HG03378 (cell line): ENCODE data around the gene ADCY6.

ENCODE experiments used
- ATAC-seq: cut with Tn5 transposase; IDR thresholded peaks from one replicate; pipeline ENCODE4 v1.9.1; 2021; ENCODE audit warnings: mild to moderate bottlenecking, moderate library complexity; ENCODE audit not compliant: unreplicated experiment

Gene ADCY6

GRCh38 chr12:48816143-48816854, 27.4 kb upstream of the ADCY6 start:
- ATAC-seq: no peak

- ATAC-seq: peak; percentile 13
Observed at GRCh38 chr12:48815126-48816110, 26.5 kb upstream of the ADCY6 start.

- ATAC-seq: peak; percentile 54
Observed at GRCh38 chr12:48814262-48815125, 25.6 kb upstream of the ADCY6 start.

GRCh38 chr12:48813465-48814261, 24.8 kb upstream of the ADCY6 start:
- no peak for ATAC-seq

GRCh38 chr12:48812389-48812788, 23.5 kb upstream of the ADCY6 start:
- ATAC-seq: no peak

GRCh38 chr12:48811437-48812090, 22.7 kb upstream of the ADCY6 start:
- ATAC-seq: no peak

- no peak for ATAC-seq
Observed at GRCh38 chr12:48810903-48811431, 22.1 kb upstream of the ADCY6 start.

GRCh38 chr12:48807981-48808380, 19.1 kb upstream of the ADCY6 start:
- no peak for ATAC-seq

- no peak for ATAC-seq
Observed at GRCh38 chr12:48803675-48804074, 14.8 kb upstream of the ADCY6 start.

- no peak for ATAC-seq
Observed at GRCh38 chr12:48800971-48801370, 12.1 kb upstream of the ADCY6 start.

- no peak for ATAC-seq
Observed at GRCh38 chr12:48800457-48800856, 11.6 kb upstream of the ADCY6 start.

GRCh38 chr12:48796976-48797375, 8.1 kb upstream of the ADCY6 start:
- ATAC-seq: no peak

- peak; percentile 55 for ATAC-seq
Observed at GRCh38 chr12:48795550-48796455, 6.9 kb upstream of the ADCY6 start.

GRCh38 chr12:48794870-48795269, 6.0 kb upstream of the ADCY6 start:
- no peak for ATAC-seq

- no peak for ATAC-seq
Observed at GRCh38 chr12:48793696-48794095, 4.8 kb upstream of the ADCY6 start.

- no peak for ATAC-seq
Observed at GRCh38 chr12:48789858-48790326, 1.0 kb upstream of the ADCY6 start.

- ATAC-seq: no peak
Observed at GRCh38 chr12:48788524-48788853, 400 bp downstream of the ADCY6 start.

GRCh38 chr12:48787791-48788523, 932 bp downstream of the ADCY6 start:
- ATAC-seq: no peak
